CD4-positive, alpha-beta T cell (primary cell): ENCODE results near the gene LILRA2. TPM values are rescaled to one million over a fixed set of nuclear protein-coding genes. Genes with fewer than 3 reads are reported as not detected.

Experiments
- ATAC-seq: fragments of 200-7000 bp; cut with Tn5 transposase; one replicate; pipeline ENCODE4 v1.10.0; 2022; ENCODE audit warnings: mild to moderate bottlenecking; ENCODE audit not compliant: poor library complexity
- CTCF ChIA-PET: fragments of 350-600 bp; sonication (Branson Sonifier 250); formaldehyde crosslinking; loops from one replicate; lab custom pipeline; 2021; ENCODE audit warnings: antibody characterized with exemption, inconsistent platforms; lab: Charles Lee
- POLR2A ChIA-PET: fragments of 350-600 bp; sonication (Branson Sonifier 250); formaldehyde crosslinking; loops from one replicate; lab custom pipeline; 2021; ENCODE audit warnings: antibody characterized with exemption, inconsistent platforms; lab: Charles Lee
- DNase-seq, 14 experiments: peaks; one replicate each; pipeline ENCODE4 v3.0.0-alpha.2; 2013 to 2020; ENCODE audit warnings: mixed read lengths in 2 of 14
- H3K27ac ChIP-seq, 2 donors: one replicate each; pipeline versions ENCODE4 v1.5.1 to v1.7.0; 2013; ENCODE audit warnings: low read length in 2 of 2, low read depth in 1 of 2, mild to moderate bottlenecking in 1 of 2
- H3K27me3 ChIP-seq, 2 experiments: 1 replicate in 1 of 2; 2 replicates in 1 of 2; pipeline versions ENCODE4 v1.6.1 to v1.7.0; 2013; ENCODE audit warnings: low read length in 2 of 2, control low read depth in 1 of 2, mild to moderate bottlenecking in 1 of 2, moderate library complexity in 1 of 2; ENCODE audit not compliant: insufficient read depth in 2 of 2, control insufficient read depth in 1 of 2
- H3K36me3 ChIP-seq: one replicate; pipeline ENCODE4 v1.6.1; 2013; ENCODE audit warnings: low read length, control low read depth; ENCODE audit not compliant: insufficient read depth
- H3K4me1 ChIP-seq: one replicate; pipeline ENCODE4 v1.6.1; 2013; ENCODE audit warnings: low read length, control low read depth; ENCODE audit not compliant: insufficient read depth
- H3K4me3 ChIP-seq: one replicate; pipeline ENCODE4 v1.5.1; 2013; ENCODE audit warnings: mild to moderate bottlenecking, low read length, moderate library complexity
- H3K9me3 ChIP-seq, 2 experiments: 1 replicate in 1 of 2; 2 replicates in 1 of 2; pipeline versions ENCODE4 v1.6.1 to v1.7.0; 2013; ENCODE audit warnings: low read length in 2 of 2, mild to moderate bottlenecking in 2 of 2, control low read depth in 1 of 2, moderate library complexity in 1 of 2; ENCODE audit not compliant: control insufficient read depth in 1 of 2, insufficient read depth in 1 of 2
- H3K27ac Mint-ChIP-seq: one replicate; pipeline ENCODE4 v1.8.0; 2020; ENCODE audit warnings: mixed read lengths
- H3K27me3 Mint-ChIP-seq: one replicate; pipeline ENCODE4 v1.8.0; 2021; ENCODE audit warnings: mixed read lengths
- H3K36me3 Mint-ChIP-seq: one replicate; pipeline ENCODE4 v1.8.0; 2021; ENCODE audit warnings: low read depth, mixed read lengths
- H3K4me1 Mint-ChIP-seq: one replicate; pipeline ENCODE4 v1.8.0; 2021; ENCODE audit warnings: low read depth, mixed read lengths
- H3K4me3 Mint-ChIP-seq: one replicate; pipeline ENCODE4 v1.8.0; 2020; ENCODE audit warnings: mild to moderate bottlenecking, mixed read lengths
- H3K9me3 Mint-ChIP-seq: one replicate; pipeline ENCODE4 v1.8.0; 2020; ENCODE audit warnings: mixed read lengths
- intact Hi-C, 2 experiments: fragments of 100-400 bp; cut with DNase I in 1 of 2; cut with micrococcal nuclease in 1 of 2; formaldehyde crosslinking; loops; one replicate each; pipeline versions ENCODE4 v1.15.1 to v1.9.0; 2023 to 2025; cut with DNase I, micrococcal nuclease
- total RNA-seq, 174 experiments: library from RNA in 2 of 174; stranded (reverse) in 2 of 174; gene quantifications; one replicate each; pipeline ENCODE4 v1.2.3 and lab custom pipeline; 2021 to 2026
- TF ChIP-seq, protein P1 (sequence below): fragments of 200-600 bp; IDR thresholded peaks from one replicate; pipeline ENCODE4 v1.8.0; 2022; ENCODE audit warnings: antibody characterized with exemption, mild to moderate bottlenecking

Gene LILRA2
- total RNA-seq, 2 experiments from 2014 or later = 0.78 to 0.91 TPM

DNA sequence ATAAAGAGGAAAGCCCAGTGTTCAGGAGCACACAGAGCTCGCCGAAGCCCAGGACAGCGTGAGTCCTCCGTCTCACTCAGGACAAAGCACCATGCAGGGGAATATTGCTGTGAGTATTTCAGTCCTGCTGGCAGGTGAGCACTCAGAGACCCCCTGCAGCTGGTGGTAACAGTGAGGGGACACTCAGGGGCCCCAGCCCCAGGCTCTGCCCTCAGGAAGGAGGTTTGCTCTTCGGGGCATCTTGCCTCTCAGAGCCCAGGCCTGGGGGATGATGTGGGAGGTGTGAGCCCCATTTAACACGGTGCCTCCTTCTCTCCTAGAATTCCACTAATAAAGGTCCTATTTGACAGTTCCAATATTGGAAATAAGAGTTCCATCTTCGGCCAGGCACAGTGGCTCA, 34.6 kb downstream of the LILRA2 start:
- Mint-ChIP-seq H3K4me3 (no peak overlapping the region), H3K36me3 (no peaks in the 10 kb centered on the region), H3K9me3 (peaks cover 4% of the 10 kb centered on the region), H3K4me1 (no peaks in the 10 kb centered on the region), H3K27ac (no peak overlapping the region), H3K27me3 (peaks cover 39% of the 10 kb centered on the region)
- no peak overlapping the region for H3K4me3 ChIP-seq
- TF ChIP-seq, protein P1, sequence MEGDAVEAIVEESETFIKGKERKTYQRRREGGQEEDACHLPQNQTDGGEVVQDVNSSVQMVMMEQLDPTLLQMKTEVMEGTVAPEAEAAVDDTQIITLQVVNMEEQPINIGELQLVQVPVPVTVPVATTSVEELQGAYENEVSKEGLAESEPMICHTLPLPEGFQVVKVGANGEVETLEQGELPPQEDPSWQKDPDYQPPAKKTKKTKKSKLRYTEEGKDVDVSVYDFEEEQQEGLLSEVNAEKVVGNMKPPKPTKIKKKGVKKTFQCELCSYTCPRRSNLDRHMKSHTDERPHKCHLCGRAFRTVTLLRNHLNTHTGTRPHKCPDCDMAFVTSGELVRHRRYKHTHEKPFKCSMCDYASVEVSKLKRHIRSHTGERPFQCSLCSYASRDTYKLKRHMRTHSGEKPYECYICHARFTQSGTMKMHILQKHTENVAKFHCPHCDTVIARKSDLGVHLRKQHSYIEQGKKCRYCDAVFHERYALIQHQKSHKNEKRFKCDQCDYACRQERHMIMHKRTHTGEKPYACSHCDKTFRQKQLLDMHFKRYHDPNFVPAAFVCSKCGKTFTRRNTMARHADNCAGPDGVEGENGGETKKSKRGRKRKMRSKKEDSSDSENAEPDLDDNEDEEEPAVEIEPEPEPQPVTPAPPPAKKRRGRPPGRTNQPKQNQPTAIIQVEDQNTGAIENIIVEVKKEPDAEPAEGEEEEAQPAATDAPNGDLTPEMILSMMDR = no peak
- peaks cover 8% of the 10 kb centered on the region for H3K4me1 ChIP-seq
- ATAC-seq = no peak
- H3K27me3 ChIP-seq = peaks cover 0 to 18% of the 10 kb centered on the region in 2 experiments
- POLR2A ChIA-PET = no interaction called here
- CTCF ChIA-PET = no interaction called here
- H3K27ac ChIP-seq = no peak overlapping the region
- H3K9me3 ChIP-seq = peaks cover 5 to 27% of the 10 kb centered on the region in 2 experiments
- DNase-seq = no peak
- intact Hi-C loops = no loop called here
- H3K36me3 ChIP-seq = no peaks in the 10 kb centered on the region

DNA sequence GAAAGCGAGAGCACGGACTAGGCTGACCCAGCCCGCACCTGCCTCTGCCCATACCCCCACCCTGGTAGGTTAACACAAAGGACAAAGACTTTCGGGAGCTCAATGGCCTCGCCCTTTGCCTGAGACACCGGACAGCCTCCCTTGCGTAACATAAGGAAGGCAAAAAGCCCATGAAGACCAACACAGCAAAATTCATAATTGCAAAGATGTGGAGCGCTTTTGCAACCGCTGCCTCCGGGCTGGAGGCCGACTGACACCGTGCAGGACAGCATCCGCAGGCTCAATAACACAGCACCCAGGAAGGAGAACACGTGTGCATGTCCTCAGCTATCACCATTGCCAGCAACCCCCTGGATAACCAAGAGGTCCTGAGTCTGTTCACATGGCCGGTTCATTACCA, 35.2 kb downstream of the LILRA2 start:
- Mint-ChIP-seq H3K36me3 (no peaks in the 10 kb centered on the region), H3K4me3 (no peak overlapping the region), H3K4me1 (no peaks in the 10 kb centered on the region), H3K27me3 (peaks cover 39% of the 10 kb centered on the region), H3K9me3 (peaks cover 4% of the 10 kb centered on the region), H3K27ac (no peak overlapping the region)
- DNase-seq (no peak), ATAC-seq (no peak)
- H3K27me3 ChIP-seq = peaks cover 0 to 18% of the 10 kb centered on the region in 2 experiments
- no peak overlapping the region for H3K27ac ChIP-seq
- peaks cover 8% of the 10 kb centered on the region for H3K4me1 ChIP-seq
- no peaks in the 10 kb centered on the region for H3K36me3 ChIP-seq
- intact Hi-C loops = no loop called here
- POLR2A ChIA-PET = no interaction called here
- peaks cover 5 to 27% of the 10 kb centered on the region in 2 experiments for H3K9me3 ChIP-seq
- CTCF ChIA-PET = no interaction called here
- TF ChIP-seq, protein P1 = no peak
- no peak overlapping the region for H3K4me3 ChIP-seq

DNA sequence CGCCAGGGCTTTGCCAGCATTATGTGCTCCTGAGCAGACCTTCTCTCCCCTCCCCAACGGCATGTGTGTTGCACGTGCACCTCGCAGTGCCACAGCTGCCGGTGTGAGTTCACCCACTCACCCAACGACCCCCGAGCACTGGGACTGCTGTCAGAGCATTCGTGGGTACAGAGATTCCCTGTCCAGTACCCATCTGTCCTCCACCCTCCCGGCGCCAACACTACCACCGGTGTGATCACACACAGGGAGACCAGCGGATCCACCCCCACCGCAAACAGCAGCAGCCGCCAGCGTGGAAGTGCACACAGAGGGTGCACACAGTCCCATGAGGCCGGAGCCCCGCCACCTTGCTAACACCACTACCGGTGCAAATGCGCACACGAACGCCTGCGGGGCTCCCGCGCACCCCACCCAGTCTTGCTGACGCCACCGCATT, 35.8 kb downstream of the LILRA2 start:
- Mint-ChIP-seq H3K27ac (no peak overlapping the region), H3K9me3 (peaks cover 4% of the 10 kb centered on the region), H3K4me1 (no peaks in the 10 kb centered on the region), H3K27me3 (peaks cover 39% of the 10 kb centered on the region), H3K36me3 (no peaks in the 10 kb centered on the region), H3K4me3 (no peak overlapping the region)
- CTCF ChIA-PET = no interaction called here
- ATAC-seq (no peak), DNase-seq (no peak)
- H3K9me3 ChIP-seq = peaks cover 5 to 27% of the 10 kb centered on the region in 2 experiments
- H3K27ac ChIP-seq = no peak overlapping the region
- peaks cover 8% of the 10 kb centered on the region for H3K4me1 ChIP-seq
- no peak overlapping the region for H3K4me3 ChIP-seq
- TF ChIP-seq, protein P1 = no peak
- POLR2A ChIA-PET = no interaction called here
- no peaks in the 10 kb centered on the region for H3K36me3 ChIP-seq
- intact Hi-C loops = no loop called here
- H3K27me3 ChIP-seq = peaks cover 0 to 18% of the 10 kb centered on the region in 2 experiments
